Right lobe of liver (tissue), 4 donors: ENCODE measurements around the gene DCAKD.

Experiments used
- POLR2A ChIP-seq: fragments of 450-650 bp; IDR thresholded peaks from one replicate; pipeline ENCODE4 v1.6.1; 2017; ENCODE audit warnings: antibody characterized with exemption, mild to moderate bottlenecking
- TF ChIP-seq, protein P1 (sequence below), 4 donors: fragments of 200-600 bp in 3 of 4; fragments of 450-650 bp in 1 of 4; IDR thresholded peaks; one replicate each; pipeline versions ENCODE4 v1.5.1 to v1.8.0; 2016 to 2022; ENCODE audit warnings: antibody characterized with exemption in 4 of 4, mild to moderate bottlenecking in 2 of 4
- donor health status: DM: no; HTN: no; CAD: no.
- donor health status: DM: no; HTN: no; CAD: no.
- donor health status: DM: no; HTN: yes; CAD: no.

DNA sequence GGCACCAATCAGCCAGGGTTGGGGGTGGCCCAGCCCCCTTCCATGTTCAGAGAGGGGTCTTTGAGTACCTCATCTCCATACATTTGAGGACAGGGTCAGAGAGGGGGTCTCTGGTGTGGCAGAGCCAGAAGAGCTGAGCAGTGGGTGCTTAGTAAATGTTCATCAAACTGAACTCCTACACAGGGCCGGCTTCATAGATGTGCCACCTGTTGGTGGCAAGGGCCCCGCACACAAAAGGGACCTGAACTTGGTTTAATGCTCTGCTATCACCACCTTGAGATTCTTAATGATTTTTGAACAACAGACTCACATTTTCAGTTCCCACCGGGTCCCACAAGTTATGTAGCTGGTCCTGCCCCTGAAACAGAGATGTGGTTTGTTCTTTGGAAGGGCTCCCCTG, 74.4 kb downstream of the DCAKD start:
- TF ChIP-seq, protein P1, sequence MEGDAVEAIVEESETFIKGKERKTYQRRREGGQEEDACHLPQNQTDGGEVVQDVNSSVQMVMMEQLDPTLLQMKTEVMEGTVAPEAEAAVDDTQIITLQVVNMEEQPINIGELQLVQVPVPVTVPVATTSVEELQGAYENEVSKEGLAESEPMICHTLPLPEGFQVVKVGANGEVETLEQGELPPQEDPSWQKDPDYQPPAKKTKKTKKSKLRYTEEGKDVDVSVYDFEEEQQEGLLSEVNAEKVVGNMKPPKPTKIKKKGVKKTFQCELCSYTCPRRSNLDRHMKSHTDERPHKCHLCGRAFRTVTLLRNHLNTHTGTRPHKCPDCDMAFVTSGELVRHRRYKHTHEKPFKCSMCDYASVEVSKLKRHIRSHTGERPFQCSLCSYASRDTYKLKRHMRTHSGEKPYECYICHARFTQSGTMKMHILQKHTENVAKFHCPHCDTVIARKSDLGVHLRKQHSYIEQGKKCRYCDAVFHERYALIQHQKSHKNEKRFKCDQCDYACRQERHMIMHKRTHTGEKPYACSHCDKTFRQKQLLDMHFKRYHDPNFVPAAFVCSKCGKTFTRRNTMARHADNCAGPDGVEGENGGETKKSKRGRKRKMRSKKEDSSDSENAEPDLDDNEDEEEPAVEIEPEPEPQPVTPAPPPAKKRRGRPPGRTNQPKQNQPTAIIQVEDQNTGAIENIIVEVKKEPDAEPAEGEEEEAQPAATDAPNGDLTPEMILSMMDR (IDR thresholded peaks at IDR 0.05) = no peak
- no peak for TF ChIP-seq POLR2A
